Endothelial cell of umbilical vein (primary cell): Measurements from ENCODE around the gene SPAG4. TPM values are rescaled to one million over a fixed set of nuclear protein-coding genes. Genes with fewer than 3 reads are reported as not detected.

ENCODE experiments used
- BruUV-seq: library from RNA; stranded (reverse); fragments of 400-500 nt; replicated peaks from 2 replicates; lab custom pipeline; 2021; lab: Mats Ljungman, UMichigan
- CTCF ChIA-PET: fragments of 300-600, 350-600 bp; sonication (Branson Sonifier 250); formaldehyde crosslinking; loops from one replicate; lab custom pipeline; 2021; ENCODE audit warnings: antibody characterized with exemption, inconsistent platforms; lab: Charles Lee
- POLR2A ChIA-PET: fragments of 300-600, 350-600 bp; sonication (Branson Sonifier 250); formaldehyde crosslinking; loops from one replicate; lab custom pipeline; 2021; ENCODE audit warnings: antibody characterized with exemption, inconsistent platforms; lab: Charles Lee
- DNase-seq: peaks from one replicate; pipeline ENCODE4 v3.0.0-alpha.2; 2011; ENCODE audit warnings: low read depth, low spot score
- FAIRE-seq: peaks from 2 replicates; lab custom pipeline; 2011; peaks lifted over from hg19 to GRCh38; lab: Jason Lieb, UNC
- H2AFZ ChIP-seq: 2 replicates; pipeline ENCODE4 v1.6.0; 2012; ENCODE audit warnings: low read depth, low read length, control low read depth, inconsistent platforms
- H3K27ac ChIP-seq: 2 replicates; pipeline ENCODE4 v1.5.1; 2011; ENCODE audit warnings: low read depth, mild to moderate bottlenecking, control low read depth, low read length, moderate library complexity; ENCODE audit not compliant: insufficient read depth
- H3K27me3 ChIP-seq, 2 experiments: 2 replicates each; pipeline versions ENCODE4 v1.6.0 to v1.6.1; 2011; ENCODE audit warnings: low read length in 2 of 2, mixed read lengths in 1 of 2; ENCODE audit not compliant: control insufficient read depth in 2 of 2, insufficient read depth in 2 of 2
- H3K36me3 ChIP-seq, 2 experiments: 2 replicates in 1 of 2; 3 replicates in 1 of 2; pipeline ENCODE4 v1.5.1; 2011; ENCODE audit warnings: low read length in 2 of 2, mild to moderate bottlenecking in 1 of 2, moderate library complexity in 1 of 2; ENCODE audit not compliant: control insufficient read depth in 2 of 2, insufficient read depth in 2 of 2; ENCODE audit errors: extremely low read depth in 1 of 2
- H3K4me1 ChIP-seq: 3 replicates; pipeline ENCODE4 v1.5.1; 2011; ENCODE audit warnings: mild to moderate bottlenecking, low read length; ENCODE audit not compliant: control insufficient read depth, insufficient read depth; ENCODE audit errors: extremely low read depth
- H3K4me2 ChIP-seq: 2 replicates; pipeline ENCODE4 v1.6.1; 2011; ENCODE audit warnings: low read length, control low read depth, mixed read lengths; ENCODE audit not compliant: insufficient read depth
- H3K4me3 ChIP-seq, 3 experiments: fragments of 200-600 bp in 1 of 3; sonication (generic), shearing (Covaris generic) in 1 of 3; replicated peaks in 1 of 3; 2 replicates each; pipeline ENCODE4 v1.5.1; 2011 to 2016; ENCODE audit warnings: control low read depth in 3 of 3, low read length in 3 of 3, mild to moderate bottlenecking in 2 of 3, inconsistent platforms in 1 of 3, low read depth in 1 of 3, moderate library complexity in 1 of 3; ENCODE audit not compliant: insufficient read depth in 1 of 3
- H3K79me2 ChIP-seq: 2 replicates; pipeline ENCODE4 v1.6.0; 2012; ENCODE audit warnings: low read length, inconsistent platforms; ENCODE audit not compliant: control insufficient read depth, insufficient read depth
- H3K9ac ChIP-seq: replicated peaks from 2 replicates; pipeline ENCODE3; 2011; ENCODE audit warnings: low read length, control low read depth; ENCODE audit not compliant: insufficient read depth; ENCODE audit errors: extremely low read depth
- H3K9me1 ChIP-seq: replicated peaks from 3 replicates; pipeline ENCODE4 v1.6.0; 2011; ENCODE audit warnings: mild to moderate bottlenecking, low read length; ENCODE audit not compliant: control insufficient read depth, insufficient read depth; ENCODE audit errors: extremely low read depth
- H3K9me3 ChIP-seq: replicated peaks from 2 replicates; pipeline ENCODE4 v1.5.1; 2012; ENCODE audit warnings: low read length, inconsistent platforms; ENCODE audit not compliant: control insufficient read depth, insufficient read depth
- H4K20me1 ChIP-seq: replicated peaks from 2 replicates; pipeline ENCODE3; 2011; ENCODE audit warnings: mild to moderate bottlenecking, low read length; ENCODE audit not compliant: control insufficient read depth, insufficient read depth; ENCODE audit errors: extremely low read depth
- CTCF ChIP-seq, 2 donors: IDR thresholded peaks; 1 replicate in 1 of 2; 2 replicates in 1 of 2; pipeline ENCODE4 v1.5.1; 2011; ENCODE audit warnings: low read length in 2 of 2, mild to moderate bottlenecking in 2 of 2, moderate library complexity in 2 of 2, control low read depth in 1 of 2, inconsistent platforms in 1 of 2, low read depth in 1 of 2; ENCODE audit not compliant: insufficient read depth in 1 of 2; ENCODE audit errors: extremely low read depth in 1 of 2
- EZH2 ChIP-seq: IDR thresholded peaks from 2 replicates; pipeline ENCODE4 v1.6.1; 2012; ENCODE audit warnings: borderline replicate concordance, low read depth, mild to moderate bottlenecking, moderate library complexity, low read length, inconsistent platforms; ENCODE audit not compliant: severe bottlenecking
- FOS ChIP-seq: IDR thresholded peaks from 2 replicates; pipeline ENCODE4 v1.6.1; 2011; ENCODE audit warnings: mild to moderate bottlenecking, low read length, moderate library complexity, borderline replicate concordance; ENCODE audit not compliant: insufficient read depth
- GATA2 ChIP-seq: IDR thresholded peaks from 2 replicates; pipeline ENCODE4 v1.7.0; 2011; ENCODE audit warnings: low read depth, mild to moderate bottlenecking, moderate library complexity, mixed read lengths, low read length; ENCODE audit not compliant: insufficient read length, insufficient read depth
- JUN ChIP-seq: IDR thresholded peaks from 2 replicates; pipeline ENCODE4 v1.6.1; 2011; ENCODE audit warnings: borderline replicate concordance, low read depth; ENCODE audit not compliant: insufficient read length, insufficient read depth
- MYC ChIP-seq: IDR thresholded peaks from one replicate; pipeline ENCODE4 v1.6.1; 2011; ENCODE audit warnings: mild to moderate bottlenecking, low read depth, low read length
- POLR2A ChIP-seq: IDR thresholded peaks from 2 replicates; pipeline ENCODE4 v1.6.1; 2012; ENCODE audit warnings: low read depth, mild to moderate bottlenecking, control low read depth, low read length
- POLR2AphosphoS5 ChIP-seq: IDR thresholded peaks from 2 replicates; pipeline ENCODE4 v1.6.1; 2012; ENCODE audit warnings: low read depth, mild to moderate bottlenecking, control low read depth, low read length, moderate library complexity; ENCODE audit not compliant: insufficient read depth
- dilution Hi-C: fragments of 300-500 bp; cut with MboI; formaldehyde crosslinking; loops from one replicate; pipeline ENCODE4 v1.15.0; 2019; ENCODE audit warnings: low sequenced_read_pairs; ENCODE audit not compliant: extremely low pct_ligation_motif_present
- intact Hi-C: fragments of 100-400 bp; cut with micrococcal nuclease; formaldehyde crosslinking; loops from one replicate; pipeline ENCODE4 v1.10.0; 2022
- polyA plus RNA-seq, 4 experiments: library from polyadenylated mRNA; depleted of rRNA in 3 of 4; stranded (reverse) in 3 of 4; unstranded in 1 of 4; fragments of >200 nt; gene quantifications; 2 replicates each; pipeline versions ENCODE4 v1.2.1 to v1.2.3, GENCODE V29; 2011 to 2012; ENCODE audit warnings: missing spikeins in 1 of 4
- total RNA-seq: library from RNA; stranded (reverse); gene quantifications from 2 replicates; pipeline ENCODE4 v1.2.3, GENCODE V29; 2021
- TF ChIP-seq, protein P1 (sequence below): IDR thresholded peaks from 2 replicates; pipeline ENCODE4 v1.6.1; 2011; ENCODE audit not compliant: insufficient read depth, insufficient read length

The SPAG4 gene
- total and polyA plus RNA-seq, 2 donors (not counting 3 experiments of a cell fraction or from before 2014, with no cell fraction given) = 3.7 to 9.5 TPM

DNA sequence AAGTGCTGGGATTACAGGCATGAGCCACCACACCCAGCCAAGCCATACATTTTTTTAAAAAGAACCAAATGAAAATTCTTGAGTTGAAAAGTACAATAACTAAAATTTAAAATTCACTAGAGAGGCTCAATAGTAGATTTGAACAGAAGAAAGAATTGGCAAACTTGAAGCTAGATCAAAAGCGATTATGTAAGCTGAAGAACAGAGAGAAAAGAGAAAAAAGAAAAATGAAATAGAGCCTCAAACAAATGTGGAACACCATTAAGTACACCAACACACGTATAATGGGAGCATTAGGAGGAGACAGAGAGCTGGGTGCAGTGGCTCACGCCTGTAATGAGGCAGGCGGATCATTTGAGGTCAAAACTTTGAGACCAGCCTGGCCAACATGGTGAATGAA lies 42.8 kb upstream of the SPAG4 start:
- intact Hi-C loops = no loop called here
- DNase-seq = no peak
- dilution Hi-C loops = no loop called here
- no TSS peak for BruUV-seq
- no peaks in the 10 kb centered on the region for H3K27me3 ChIP-seq
- no peaks in the 10 kb centered on the region for H3K9me3 ChIP-seq
- TF ChIP-seq EZH2 = no peak
- TF ChIP-seq, protein P1, sequence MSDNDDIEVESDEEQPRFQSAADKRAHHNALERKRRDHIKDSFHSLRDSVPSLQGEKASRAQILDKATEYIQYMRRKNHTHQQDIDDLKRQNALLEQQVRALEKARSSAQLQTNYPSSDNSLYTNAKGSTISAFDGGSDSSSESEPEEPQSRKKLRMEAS = no peak
- no peak for TF ChIP-seq CTCF (IDR thresholded peaks at IDR 0.05; ENCODE audit: extremely low read depth in 1 of 2, insufficient read depth in 1 of 2, low read depth in 1 of 2, low read length in 2 of 2)
- no peak for TF ChIP-seq FOS
- TF ChIP-seq POLR2AphosphoS5 = no peak
- no peak for TF ChIP-seq GATA2
- TF ChIP-seq POLR2A = no peak
- no peak for TF ChIP-seq MYC
- no peak for TF ChIP-seq JUN
- no peak for FAIRE-seq
- no peak overlapping the region for H3K4me3 ChIP-seq
- CTCF ChIA-PET = no interaction called here
- H3K79me2 ChIP-seq = no peaks in the 10 kb centered on the region
- H3K9me1 ChIP-seq = no peaks in the 10 kb centered on the region
- H2AFZ ChIP-seq = no peak overlapping the region
- POLR2A ChIA-PET = no interaction called here
- no peak overlapping the region for H3K27ac ChIP-seq
- no peak overlapping the region for H3K9ac ChIP-seq
- no peaks in the 10 kb centered on the region for H3K4me1 ChIP-seq
- no peak overlapping the region for H3K4me2 ChIP-seq
- H4K20me1 ChIP-seq = no peaks in the 10 kb centered on the region
- H3K36me3 ChIP-seq = no peaks in the 10 kb centered on the region
